Keratinocyte (primary cell): ENCODE results near the gene PLA2G2F.

ENCODE experiments used
- CTCF ChIP-seq, 3 experiments: IDR thresholded peaks in 1 of 3; conservative IDR thresholded peaks in 1 of 3; optimal IDR thresholded peaks in 1 of 3; 2 replicates in 2 of 3; 3 replicates in 1 of 3; pipeline versions ENCODE3 to v1.5.1; 2011; ENCODE audit warnings: low read length in 3 of 3, mild to moderate bottlenecking in 3 of 3, moderate library complexity in 2 of 3, control low read depth in 1 of 3, inconsistent platforms in 1 of 3; ENCODE audit not compliant: insufficient read depth in 2 of 3; ENCODE audit errors: extremely low read depth in 1 of 3
- EZH2 ChIP-seq: IDR thresholded peaks from one replicate; pipeline ENCODE4 v1.6.1; 2012; ENCODE audit warnings: inconsistent platforms, mild to moderate bottlenecking, low read length, moderate library complexity

GRCh38 chr1:20105856-20106255, 33.3 kb upstream of the PLA2G2F start:
- TF ChIP-seq CTCF (optimal IDR thresholded peaks at IDR 0.05 in 1 of 3, IDR thresholded peaks at IDR 0.05 in 1 of 3, conservative IDR thresholded peaks at IDR 0.05 in 1 of 3; ENCODE audit: extremely low read depth in 1 of 3, insufficient read depth in 2 of 3, low read length in 3 of 3) (no peak), EZH2 (no peak)
